IMR-90 (cell line): Measurements from ENCODE around the gene TENM3. TPM values are rescaled to one million over a fixed set of nuclear protein-coding genes. Genes with fewer than 3 reads are reported as not detected.

Experiments used
- ATAC-seq: fragments of 200-7000 bp; cut with Tn5 transposase; 2 replicates; pipeline ENCODE4 v1.9.1; 2020; ENCODE audit warnings: low read depth, mild to moderate bottlenecking, moderate library complexity
- BruUV-seq: library from RNA; stranded (reverse); fragments of 400-500 nt; replicated peaks from 2 replicates; lab custom pipeline; 2021; lab: Mats Ljungman, UMichigan
- CTCF ChIA-PET: fragments of 300-600 bp; formaldehyde crosslinking; extraction: SDS; loops from one replicate; lab custom pipeline; 2021; ENCODE audit warnings: antibody characterized with exemption; lab: Yijun Ruan, JAX
- POLR2A ChIA-PET: fragments of 300-600 bp; sonication (Branson Sonifier 250); formaldehyde crosslinking; loops from one replicate; lab custom pipeline; 2022; ENCODE audit warnings: antibody characterized with exemption; ENCODE audit not compliant: unreplicated experiment; lab: Charles Lee
- DNase-seq: peaks from one replicate; pipeline ENCODE4 v3.0.0; 2013
- H2AFZ ChIP-seq: replicated peaks from 2 replicates; pipeline ENCODE3; 2013; ENCODE audit warnings: low read length, mild to moderate bottlenecking; ENCODE audit not compliant: poor library complexity
- H2AK5ac ChIP-seq: 2 replicates; pipeline ENCODE4 v1.6.1; 2013; ENCODE audit warnings: low read depth, low read length, inconsistent platforms
- H2AK9ac ChIP-seq: replicated peaks from 2 replicates; pipeline ENCODE3; 2013; ENCODE audit warnings: mild to moderate bottlenecking, low read depth, low read length, moderate library complexity; ENCODE audit not compliant: poor library complexity
- H2BK120ac ChIP-seq: 2 replicates; pipeline ENCODE4 v1.6.1; 2013; ENCODE audit warnings: low read depth, low read length, inconsistent platforms
- H2BK15ac ChIP-seq: 3 replicates; pipeline ENCODE4 v1.6.1; 2013; ENCODE audit warnings: low read depth, low read length, inconsistent platforms
- H2BK20ac ChIP-seq: 2 replicates; pipeline ENCODE4 v1.6.1; 2013; ENCODE audit warnings: low read depth, mild to moderate bottlenecking, inconsistent platforms, low read length, moderate library complexity
- H2BK5ac ChIP-seq: 2 replicates; pipeline ENCODE4 v1.6.1; 2013; ENCODE audit warnings: mild to moderate bottlenecking, low read depth, low read length, inconsistent platforms; ENCODE audit not compliant: poor library complexity, severe bottlenecking
- H3K14ac ChIP-seq: replicated peaks from 2 replicates; pipeline ENCODE4 v1.6.1; 2013; ENCODE audit warnings: low read depth, low read length, inconsistent platforms
- H3K18ac ChIP-seq: 2 replicates; pipeline ENCODE4 v1.6.1; 2013; ENCODE audit warnings: low read depth, low read length, control low read depth
- H3K23ac ChIP-seq: 2 replicates; pipeline ENCODE4 v1.6.1; 2013; ENCODE audit warnings: low read depth, low read length, inconsistent platforms
- H3K27ac ChIP-seq: 2 replicates; pipeline ENCODE4 v1.5.1; 2013; ENCODE audit warnings: mild to moderate bottlenecking, control low read depth, low read length; ENCODE audit not compliant: insufficient read depth
- H3K27me3 ChIP-seq: 2 replicates; pipeline ENCODE4 v1.6.1; 2013; ENCODE audit warnings: low read length; ENCODE audit not compliant: control insufficient read depth, insufficient read depth
- H3K36me3 ChIP-seq: 2 replicates; pipeline ENCODE4 v1.6.1; 2013; ENCODE audit warnings: low read length, mixed read lengths; ENCODE audit not compliant: control insufficient read depth, insufficient read depth
- H3K4ac ChIP-seq: 2 replicates; pipeline ENCODE4 v1.6.1; 2013; ENCODE audit warnings: low read depth, low read length, inconsistent platforms
- H3K4me1 ChIP-seq: 2 replicates; pipeline ENCODE4 v1.6.1; 2013; ENCODE audit warnings: low read length, mixed read lengths; ENCODE audit not compliant: control insufficient read depth, insufficient read depth
- H3K4me2 ChIP-seq: 2 replicates; pipeline ENCODE4 v1.6.1; 2013; ENCODE audit warnings: low read depth, mild to moderate bottlenecking, control low read depth, low read length, moderate library complexity
- H3K4me3 ChIP-seq: 2 replicates; pipeline ENCODE4 v1.5.1; 2013; ENCODE audit warnings: low read depth, mild to moderate bottlenecking, control low read depth, low read length, moderate library complexity; ENCODE audit not compliant: insufficient read depth
- H3K56ac ChIP-seq: 2 replicates; pipeline ENCODE4 v1.6.1; 2013; ENCODE audit warnings: low read length, inconsistent platforms; ENCODE audit not compliant: insufficient read depth; ENCODE audit errors: extremely low read depth
- H3K79me1 ChIP-seq, 2 experiments: 2 replicates each; pipeline ENCODE4 v1.6.1; 2013; ENCODE audit warnings: low read length in 2 of 2, inconsistent platforms in 1 of 2, low read depth in 1 of 2
- H3K9ac ChIP-seq: 2 replicates; pipeline ENCODE4 v1.6.1; 2013; ENCODE audit warnings: low read depth, low read length, control low read depth
- H3K9me1 ChIP-seq: 2 replicates; pipeline ENCODE4 v1.6.1; 2013; ENCODE audit warnings: low read length, inconsistent platforms; ENCODE audit not compliant: insufficient read depth
- H3K9me3 ChIP-seq: 2 replicates; pipeline ENCODE4 v1.6.1; 2013; ENCODE audit warnings: low read length; ENCODE audit not compliant: control insufficient read depth, insufficient read depth
- H4K20me1 ChIP-seq: 2 replicates; pipeline ENCODE4 v1.6.1; 2013; ENCODE audit warnings: low read length, inconsistent platforms; ENCODE audit not compliant: insufficient read depth
- H4K5ac ChIP-seq: 2 replicates; pipeline ENCODE4 v1.6.1; 2013; ENCODE audit warnings: mild to moderate bottlenecking, low read depth, low read length, control low read depth
- H4K8ac ChIP-seq, 2 experiments: 2 replicates each; pipeline ENCODE4 v1.6.1; 2013; ENCODE audit warnings: low read depth in 2 of 2, low read length in 2 of 2, control low read depth in 1 of 2, inconsistent platforms in 1 of 2
- H4K91ac ChIP-seq: 2 replicates; pipeline ENCODE4 v1.6.1; 2013; ENCODE audit warnings: low read depth, low read length, inconsistent platforms; ENCODE audit not compliant: insufficient read depth
- BHLHE40 ChIP-seq: fragments of 150-350 bp; IDR thresholded peaks from 2 replicates; pipeline ENCODE4 v1.6.1; 2016; ENCODE audit warnings: mild to moderate bottlenecking, low read depth, low read length
- MAZ ChIP-seq: IDR thresholded peaks from 2 replicates; pipeline ENCODE4 v1.6.1; 2012; ENCODE audit warnings: low read depth, mild to moderate bottlenecking, low read length, improper control_type of control experiment, moderate library complexity, borderline replicate concordance
- NFE2L2 ChIP-seq: fragments of 150-350 bp; IDR thresholded peaks from 2 replicates; pipeline ENCODE4 v1.6.1; 2016; ENCODE audit warnings: low read depth, mild to moderate bottlenecking, low read length
- POLR2A ChIP-seq: IDR thresholded peaks from 2 replicates; pipeline ENCODE4 v1.6.1; 2012; ENCODE audit warnings: mild to moderate bottlenecking, low read depth, low read length
- RAD21 ChIP-seq: IDR thresholded peaks from 2 replicates; pipeline ENCODE4 v1.6.1; 2012; ENCODE audit warnings: low read length, improper control_type of control experiment
- RCOR1 ChIP-seq: IDR thresholded peaks from 2 replicates; pipeline ENCODE4 v1.6.1; 2012; ENCODE audit warnings: mild to moderate bottlenecking, low read length, improper control_type of control experiment; ENCODE audit not compliant: insufficient replicate concordance
- RFX5 ChIP-seq: IDR thresholded peaks from 2 replicates; pipeline ENCODE4 v1.8.0; 2012; ENCODE audit warnings: low read depth, mild to moderate bottlenecking, low read length, moderate library complexity
- WGBS, 2 experiments: methylation state at CpG; one replicate each; pipeline versions ENCODE4 v1.1.5 to v1.1.7; 2013; ENCODE audit warnings: missing lambda C conversion rate in 2 of 2; ENCODE audit not compliant: insufficient read length in 1 of 2; ENCODE audit errors: extremely low coverage in 2 of 2; 5-methylcytosine and 5-hydroxymethylcytosine counted together
- dilution Hi-C: fragments of 300-500 bp; cut with HindIII; formaldehyde crosslinking; loops from one replicate; pipeline ENCODE4 v1.14.3; 2018; ENCODE audit warnings: low sequenced_read_pairs; ENCODE audit not compliant: unreplicated experiment
- in situ Hi-C: fragments of 300-500 bp; cut with MboI; formaldehyde crosslinking; loops from 3 replicates; pipeline ENCODE4 v1.14.3; 2019; ENCODE audit warnings: low sequenced_read_pairs, inconsistent platforms, mixed read lengths
- intact Hi-C: fragments of 100-400 bp; cut with micrococcal nuclease; formaldehyde crosslinking; loops from 2 replicates; pipeline ENCODE4 v1.10.0; 2022
- polyA plus RNA-seq, 3 experiments: library from polyadenylated mRNA; depleted of rRNA; stranded (reverse); fragments of >200 nt; gene quantifications; 2 replicates each; pipeline ENCODE4 v1.2.3, GENCODE V29; 2012; ENCODE audit warnings: low replicate concordance in 1 of 3
- total RNA-seq: library from RNA; depleted of rRNA; stranded (reverse); fragments of >200 nt; gene quantifications from 2 replicates; pipeline ENCODE4 v1.2.3, GENCODE V29; 2012
- TF ChIP-seq, protein P1 (sequence below): fragments of 150-350 bp; IDR thresholded peaks from 2 replicates; pipeline ENCODE4 v1.6.1; 2016; ENCODE audit warnings: low read depth, mild to moderate bottlenecking, low read length, moderate library complexity, borderline replicate concordance
- TF ChIP-seq, protein P2 (sequence below): fragments of 150-350 bp; IDR thresholded peaks from 2 replicates; pipeline ENCODE4 v1.6.1; 2017; ENCODE audit warnings: mild to moderate bottlenecking, antibody characterized with exemption, low read length, low read depth

The TENM3 gene
- total and polyA plus RNA-seq, 2 of the 4 experiments (the other 2 are of a cell fraction) = 29.9 to 173 TPM

DNA sequence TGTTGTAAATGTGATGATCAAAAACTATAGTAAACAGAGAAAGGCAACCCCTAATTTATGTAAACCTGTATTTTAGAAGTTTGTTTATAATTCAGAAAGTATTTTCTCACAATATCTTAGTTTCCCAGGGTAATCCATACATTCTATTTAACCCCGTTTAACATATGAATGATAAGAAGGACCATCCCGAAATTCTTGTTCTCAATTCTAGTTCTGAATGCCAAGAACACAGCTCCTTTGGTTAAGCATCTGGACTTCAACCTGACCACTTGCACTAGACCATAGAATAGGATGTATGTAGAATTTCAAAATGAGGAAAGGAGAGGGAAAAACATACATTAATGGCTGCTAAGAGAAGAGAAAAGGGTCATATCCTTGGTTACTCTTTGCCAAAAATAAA lies 227.0 kb downstream of the TENM3 start:
- H3K14ac ChIP-seq = no peak overlapping the region
- TF ChIP-seq RFX5 (no peak), NFE2L2 (no peak), POLR2A (no peak), RCOR1 (no peak), RAD21 (no peak), BHLHE40 (no peak), MAZ (no peak)
- TF ChIP-seq, protein P1, sequence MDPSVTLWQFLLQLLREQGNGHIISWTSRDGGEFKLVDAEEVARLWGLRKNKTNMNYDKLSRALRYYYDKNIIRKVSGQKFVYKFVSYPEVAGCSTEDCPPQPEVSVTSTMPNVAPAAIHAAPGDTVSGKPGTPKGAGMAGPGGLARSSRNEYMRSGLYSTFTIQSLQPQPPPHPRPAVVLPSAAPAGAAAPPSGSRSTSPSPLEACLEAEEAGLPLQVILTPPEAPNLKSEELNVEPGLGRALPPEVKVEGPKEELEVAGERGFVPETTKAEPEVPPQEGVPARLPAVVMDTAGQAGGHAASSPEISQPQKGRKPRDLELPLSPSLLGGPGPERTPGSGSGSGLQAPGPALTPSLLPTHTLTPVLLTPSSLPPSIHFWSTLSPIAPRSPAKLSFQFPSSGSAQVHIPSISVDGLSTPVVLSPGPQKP = no peak
- TF ChIP-seq, protein P2, sequence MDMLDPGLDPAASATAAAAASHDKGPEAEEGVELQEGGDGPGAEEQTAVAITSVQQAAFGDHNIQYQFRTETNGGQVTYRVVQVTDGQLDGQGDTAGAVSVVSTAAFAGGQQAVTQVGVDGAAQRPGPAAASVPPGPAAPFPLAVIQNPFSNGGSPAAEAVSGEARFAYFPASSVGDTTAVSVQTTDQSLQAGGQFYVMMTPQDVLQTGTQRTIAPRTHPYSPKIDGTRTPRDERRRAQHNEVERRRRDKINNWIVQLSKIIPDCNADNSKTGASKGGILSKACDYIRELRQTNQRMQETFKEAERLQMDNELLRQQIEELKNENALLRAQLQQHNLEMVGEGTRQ = no peak
- intact Hi-C loops = no loop called here
- no TSS peak for BruUV-seq
- no peak overlapping the region for H2BK15ac ChIP-seq
- ChIA-PET POLR2A (no interaction called here), CTCF (interaction anchor here (0.7 kb wide), 1 partner anchor 52 kb away, joined by 3 read pairs; no protein-coding TSS in a partner anchor)
- H3K27me3 ChIP-seq = no peaks in the 10 kb centered on the region
- H3K56ac ChIP-seq = no peak overlapping the region
- no peak overlapping the region for H3K4ac ChIP-seq
- H3K18ac ChIP-seq = no peak overlapping the region
- no peak for ATAC-seq
- H4K20me1 ChIP-seq = no peaks in the 10 kb centered on the region
- no peak overlapping the region for H3K9ac ChIP-seq
- no peak overlapping the region for H4K5ac ChIP-seq
- H2BK5ac ChIP-seq = no peak overlapping the region
- H3K9me1 ChIP-seq = no peaks in the 10 kb centered on the region
- peaks cover 0 to 8% of the 10 kb centered on the region in 2 experiments; a peak in 3 of 4 replicates for H3K79me1 ChIP-seq
- H2BK20ac ChIP-seq = no peak overlapping the region
- no peak overlapping the region for H3K4me3 ChIP-seq
- H3K9me3 ChIP-seq = peaks cover 4% of the 10 kb centered on the region
- dilution Hi-C loops = no loop called here
- no peak overlapping the region for H3K4me2 ChIP-seq
- H2AFZ ChIP-seq = no peak overlapping the region
- no peak overlapping the region for H2BK120ac ChIP-seq
- no peak overlapping the region for H4K8ac ChIP-seq
- no peak for DNase-seq
- H2AK9ac ChIP-seq = no peak overlapping the region
- H2AK5ac ChIP-seq = no peak overlapping the region
- no peak overlapping the region for H3K27ac ChIP-seq
- no peak overlapping the region for H4K91ac ChIP-seq
- no CpG with 5 or more reads among the region's 2 CpGs for WGBS, 2 experiments
- H3K36me3 ChIP-seq = no peaks in the 10 kb centered on the region
- H3K23ac ChIP-seq = no peak overlapping the region
- no peaks in the 10 kb centered on the region for H3K4me1 ChIP-seq
- in situ Hi-C loops = loop anchor here (25.0 kb wide), 1 partner anchor 792 kb away; no protein-coding TSS in a partner anchor
